Suprapubic skin (tissue), 3 donors: ENCODE measurements around the gene PLSCR5.

Experiments
- CTCF ChIP-seq, 2 donors: fragments of 200-600 bp in 1 of 2; fragments of 450-650 bp in 1 of 2; sonication (generic) in 1 of 2; IDR thresholded peaks; one replicate each; pipeline ENCODE4 v1.5.1; 2016 to 2019; ENCODE audit warnings: antibody characterized with exemption in 2 of 2, mild to moderate bottlenecking in 1 of 2, moderate library complexity in 1 of 2
- EP300 ChIP-seq: sonication (generic); formaldehyde crosslinking; IDR thresholded peaks from one replicate; pipeline ENCODE4 v1.6.1; 2017; ENCODE audit warnings: antibody characterized with exemption
- POLR2A ChIP-seq, 2 donors: fragments of 450-650 bp; IDR thresholded peaks; one replicate each; pipeline ENCODE4 v1.6.1; 2017; ENCODE audit warnings: antibody characterized with exemption in 2 of 2, mild to moderate bottlenecking in 2 of 2, moderate library complexity in 2 of 2

- TF ChIP-seq EP300 = no peak
- TF ChIP-seq CTCF (IDR thresholded peaks at IDR 0.05) = no peak
- no peak for TF ChIP-seq POLR2A (IDR thresholded peaks at IDR 0.05)
These were observed 47.4 kb downstream of the PLSCR5 start for GRCh38 chr3:146557745-146558144.
